CD4-positive, alpha-beta memory T cell (primary cell): ENCODE measurements around the gene LINC01488. TPM values are rescaled to one million over a fixed set of nuclear protein-coding genes. Genes with fewer than 3 reads are reported as not detected.

Experiments
- CTCF ChIA-PET: fragments of 350-600 bp; sonication (Branson Sonifier 250); formaldehyde crosslinking; loops from one replicate; lab custom pipeline; 2021; ENCODE audit warnings: inconsistent platforms; ENCODE audit not compliant: partially characterized antibody; lab: Charles Lee
- POLR2A ChIA-PET: fragments of 350-600 bp; sonication (Branson Sonifier 250); formaldehyde crosslinking; loops from one replicate; lab custom pipeline; 2021; ENCODE audit not compliant: partially characterized antibody; lab: Charles Lee
- DNase-seq, 5 donors: peaks; one replicate each; pipeline versions ENCODE4 v3.0.0 to v3.0.0-alpha.2; 2020 to 2022; ENCODE audit warnings: mixed read lengths in 1 of 5
- H3K27ac ChIP-seq: one replicate; pipeline ENCODE4 v1.7.0; 2013; ENCODE audit warnings: low read depth, low read length
- H3K27me3 ChIP-seq: 2 replicates; pipeline ENCODE4 v1.7.0; 2013; ENCODE audit warnings: mild to moderate bottlenecking, low read length, moderate library complexity; ENCODE audit not compliant: insufficient read depth
- H3K36me3 ChIP-seq: 2 replicates; pipeline ENCODE4 v1.7.0; 2013; ENCODE audit warnings: mild to moderate bottlenecking, low read length, moderate library complexity; ENCODE audit not compliant: insufficient read depth
- H3K4me1 ChIP-seq: 2 replicates; pipeline ENCODE4 v1.7.0; 2013; ENCODE audit warnings: mild to moderate bottlenecking, low read length, moderate library complexity; ENCODE audit not compliant: insufficient read depth
- H3K4me3 ChIP-seq, 2 donors: one replicate each; pipeline ENCODE4 v1.7.0; 2013; ENCODE audit warnings: low read length in 2 of 2, mild to moderate bottlenecking in 1 of 2
- H3K9me3 ChIP-seq, 2 donors: one replicate each; pipeline ENCODE4 v1.7.0; 2013; ENCODE audit warnings: low read length in 2 of 2, control low read depth in 1 of 2; ENCODE audit not compliant: control insufficient read depth in 1 of 2
- H3K27ac Mint-ChIP-seq, 7 donors: one replicate each; pipeline ENCODE4 v1.8.0; 2020 to 2021; ENCODE audit warnings: mixed read lengths in 7 of 7, mild to moderate bottlenecking in 6 of 7, inconsistent platforms in 3 of 7, moderate library complexity in 3 of 7
- H3K27me3 Mint-ChIP-seq, 2 donors: one replicate each; pipeline ENCODE4 v1.8.0; 2020 to 2021; ENCODE audit warnings: mixed read lengths in 2 of 2
- H3K36me3 Mint-ChIP-seq, 2 donors: one replicate each; pipeline ENCODE4 v1.8.0; 2020 to 2021; ENCODE audit warnings: mixed read lengths in 2 of 2, inconsistent platforms in 1 of 2, mild to moderate bottlenecking in 1 of 2
- H3K4me1 Mint-ChIP-seq, 4 donors: one replicate each; pipeline ENCODE4 v1.8.0; 2020 to 2021; ENCODE audit warnings: mixed read lengths in 4 of 4, mild to moderate bottlenecking in 1 of 4
- H3K4me3 Mint-ChIP-seq, 8 donors: one replicate each; pipeline ENCODE4 v1.8.0; 2020 to 2021; ENCODE audit warnings: mixed read lengths in 8 of 8, mild to moderate bottlenecking in 7 of 8, moderate library complexity in 6 of 8, inconsistent platforms in 3 of 8
- H3K9me3 Mint-ChIP-seq, 8 donors: one replicate each; pipeline ENCODE4 v1.8.0; 2020 to 2021; ENCODE audit warnings: mixed read lengths in 8 of 8, mild to moderate bottlenecking in 5 of 8, inconsistent platforms in 3 of 8, moderate library complexity in 1 of 8
- intact Hi-C: fragments of 100-400 bp; cut with micrococcal nuclease; formaldehyde crosslinking; loops from one replicate; pipeline ENCODE4 v1.15.1; 2023
- polyA plus RNA-seq, 2 donors: library from polyadenylated mRNA; unstranded; fragments of 300-500 nt; fragmentation: Illumina TruSeq; gene quantifications; one replicate each; pipeline ENCODE4 v1.2.3, GENCODE V29; 2021
- total RNA-seq, 2 experiments: library from RNA; stranded (reverse); gene quantifications; one replicate each; pipeline ENCODE4 v1.2.3, GENCODE V29; 2021

Gene LINC01488
- total and polyA plus RNA-seq, 4 experiments from 2014 or later: not detected

GRCh38 chr11:69437001-69437875, 44.2 kb upstream of the LINC01488 start:
- no peaks in the 10 kb centered on the region for H3K36me3 Mint-ChIP-seq
- H3K4me3 Mint-ChIP-seq: no peak overlapping the region
- intact Hi-C loops: no loop called here
- no peaks in the 10 kb centered on the region for H3K9me3 ChIP-seq
- no peak overlapping the region for H3K27ac ChIP-seq
- peaks cover 0 to 7% of the 10 kb centered on the region in 2 donors for H3K27me3 Mint-ChIP-seq
- H3K27me3 ChIP-seq: no peaks in the 10 kb centered on the region
- H3K36me3 ChIP-seq: no peaks in the 10 kb centered on the region
- no peak overlapping the region for H3K4me3 ChIP-seq
- ChIA-PET POLR2A (no interaction called here), CTCF (no interaction called here)
- H3K9me3 Mint-ChIP-seq: no peaks in the 10 kb centered on the region
- no peaks in the 10 kb centered on the region for H3K4me1 Mint-ChIP-seq
- no peak for DNase-seq
- H3K4me1 ChIP-seq: no peaks in the 10 kb centered on the region
- H3K27ac Mint-ChIP-seq: no peak overlapping the region

DNA sequence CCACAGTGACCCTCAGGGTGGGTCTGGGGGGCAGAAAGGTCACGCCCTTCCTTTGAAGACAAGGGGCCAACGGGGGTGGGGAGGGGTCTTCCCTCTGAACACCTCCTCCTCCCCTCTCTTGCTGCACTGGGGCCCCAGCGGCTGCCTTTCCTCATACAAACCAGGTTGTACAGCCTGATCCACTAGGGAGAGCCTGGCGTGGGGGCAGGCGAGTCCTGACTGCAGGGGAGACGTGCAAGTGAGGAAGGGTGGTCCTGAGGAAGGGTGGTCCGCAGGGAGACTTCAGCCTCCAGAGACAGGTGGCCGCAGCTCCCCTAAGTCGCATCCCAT, 43.6 kb upstream of the LINC01488 start:
- Histone ChIP-seq H3K36me3 (no peaks in the 10 kb centered on the region), H3K4me1 (peaks cover 4% of the 10 kb centered on the region), H3K4me3 (no peak overlapping the region), H3K27me3 (no peaks in the 10 kb centered on the region), H3K9me3 (no peaks in the 10 kb centered on the region), H3K27ac (no peak overlapping the region)
- no peak for DNase-seq
- Mint-ChIP-seq H3K27me3 (peaks cover 0 to 7% of the 10 kb centered on the region in 2 donors), H3K4me1 (peaks cover 0 to under 1% (median under 1%) of the 10 kb centered on the region in 4 donors), H3K9me3 (no peaks in the 10 kb centered on the region), H3K4me3 (no peak overlapping the region), H3K27ac (no peak overlapping the region), H3K36me3 (no peaks in the 10 kb centered on the region)
- ChIA-PET POLR2A (no interaction called here), CTCF (no interaction called here)
- intact Hi-C loops: no loop called here

DNA sequence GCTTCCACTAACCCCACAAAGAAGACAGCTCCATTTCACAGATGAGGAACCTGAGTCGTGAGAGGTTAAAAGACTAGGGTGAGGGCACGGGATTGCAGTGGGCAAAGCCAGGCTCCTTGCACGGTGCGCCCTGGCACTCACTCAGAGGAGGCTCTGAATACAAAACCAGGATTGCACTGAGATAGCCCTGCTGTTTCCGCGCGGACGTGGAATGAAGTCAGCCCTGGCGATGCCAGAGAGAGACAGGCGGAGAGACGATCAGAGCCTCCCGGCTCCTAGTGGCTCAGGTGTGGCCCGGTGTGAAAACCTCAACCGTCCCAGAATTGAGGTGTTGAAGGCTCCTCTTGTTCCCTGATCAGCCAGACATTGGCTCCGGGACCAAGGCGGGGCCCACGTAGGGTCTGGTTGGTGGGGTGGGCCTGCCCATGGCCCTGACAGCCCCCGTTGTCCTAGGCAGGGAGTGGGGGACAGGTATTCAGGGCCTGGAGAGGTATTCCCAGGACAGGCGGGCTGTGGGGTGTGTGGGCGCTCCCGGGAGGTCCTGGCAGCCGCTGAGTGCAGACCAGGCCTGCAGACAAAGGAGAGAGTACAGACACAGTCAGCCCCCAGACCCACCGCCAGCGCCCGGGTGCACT, 43.1 kb upstream of the LINC01488 start:
- H3K4me3 ChIP-seq: no peak overlapping the region
- no peaks in the 10 kb centered on the region for H3K9me3 ChIP-seq
- ChIA-PET POLR2A (no interaction called here), CTCF (no interaction called here)
- H3K36me3 ChIP-seq: no peaks in the 10 kb centered on the region
- H3K27me3 Mint-ChIP-seq: peaks cover 0 to 5% of the 10 kb centered on the region in 2 donors
- H3K4me3 Mint-ChIP-seq: no peak overlapping the region
- H3K4me1 ChIP-seq: peaks cover 9% of the 10 kb centered on the region
- intact Hi-C loops: no loop called here
- H3K27ac ChIP-seq: no peak overlapping the region
- H3K9me3 Mint-ChIP-seq: no peaks in the 10 kb centered on the region
- H3K27ac Mint-ChIP-seq: no peak overlapping the region
- DNase-seq: no peak
- H3K27me3 ChIP-seq: no peaks in the 10 kb centered on the region
- no peaks in the 10 kb centered on the region for H3K36me3 Mint-ChIP-seq
- H3K4me1 Mint-ChIP-seq: peaks cover 0 to 6% (median 3%) of the 10 kb centered on the region in 4 donors

DNA sequence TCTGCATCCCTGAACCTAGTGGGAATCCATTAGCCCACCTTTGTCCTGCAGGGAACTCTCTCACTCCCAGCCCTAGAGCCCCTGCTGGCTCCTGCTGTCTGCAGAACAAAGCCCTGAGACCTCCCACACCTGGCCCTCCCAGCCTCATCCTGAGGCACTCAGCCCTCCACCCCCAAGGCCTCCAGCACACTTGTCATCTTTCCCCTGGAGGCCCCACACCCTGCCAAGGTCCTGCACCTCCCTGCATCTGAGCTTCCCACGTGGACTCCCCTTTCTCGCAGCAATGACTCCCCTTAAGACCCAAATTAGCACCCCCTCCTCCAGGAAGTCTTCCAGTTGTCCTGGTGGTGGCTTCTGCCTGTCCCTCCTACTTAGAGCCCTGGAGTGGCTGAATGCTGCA, 42.3 kb upstream of the LINC01488 start:
- ChIA-PET CTCF (no interaction called here), POLR2A (no interaction called here)
- H3K4me1 Mint-ChIP-seq: peaks cover 0 to 13% (median 3%) of the 10 kb centered on the region in 4 donors
- Histone ChIP-seq H3K36me3 (no peaks in the 10 kb centered on the region), H3K4me3 (no peak overlapping the region), H3K27ac (no peak overlapping the region), H3K9me3 (no peaks in the 10 kb centered on the region), H3K4me1 (peaks cover 16% of the 10 kb centered on the region), H3K27me3 (no peaks in the 10 kb centered on the region)
- H3K9me3 Mint-ChIP-seq: no peaks in the 10 kb centered on the region
- no peaks in the 10 kb centered on the region for H3K36me3 Mint-ChIP-seq
- no peak overlapping the region for H3K4me3 Mint-ChIP-seq
- peaks cover 2 to 5% of the 10 kb centered on the region in 2 donors for H3K27me3 Mint-ChIP-seq
- intact Hi-C loops: no loop called here
- H3K27ac Mint-ChIP-seq: no peak overlapping the region
- no peak for DNase-seq

GRCh38 chr11:69439651-69440464, 41.6 kb upstream of the LINC01488 start:
- no peak overlapping the region for H3K4me3 Mint-ChIP-seq
- H3K27ac Mint-ChIP-seq: no peak overlapping the region
- POLR2A ChIA-PET: no interaction called here
- CTCF ChIA-PET: no interaction called here
- no peak for DNase-seq
- H3K9me3 ChIP-seq: no peaks in the 10 kb centered on the region
- no peaks in the 10 kb centered on the region for H3K36me3 Mint-ChIP-seq
- H3K9me3 Mint-ChIP-seq: no peaks in the 10 kb centered on the region
- no peaks in the 10 kb centered on the region for H3K36me3 ChIP-seq
- no peaks in the 10 kb centered on the region for H3K27me3 ChIP-seq
- H3K4me1 ChIP-seq: peaks cover 17% of the 10 kb centered on the region
- H3K27ac ChIP-seq: no peak overlapping the region
- H3K4me3 ChIP-seq: no peak overlapping the region
- peaks cover 0 to 16% (median 3%) of the 10 kb centered on the region in 4 donors for H3K4me1 Mint-ChIP-seq
- H3K27me3 Mint-ChIP-seq: peaks cover 2 to 5% of the 10 kb centered on the region in 2 donors
- intact Hi-C loops: no loop called here

DNA sequence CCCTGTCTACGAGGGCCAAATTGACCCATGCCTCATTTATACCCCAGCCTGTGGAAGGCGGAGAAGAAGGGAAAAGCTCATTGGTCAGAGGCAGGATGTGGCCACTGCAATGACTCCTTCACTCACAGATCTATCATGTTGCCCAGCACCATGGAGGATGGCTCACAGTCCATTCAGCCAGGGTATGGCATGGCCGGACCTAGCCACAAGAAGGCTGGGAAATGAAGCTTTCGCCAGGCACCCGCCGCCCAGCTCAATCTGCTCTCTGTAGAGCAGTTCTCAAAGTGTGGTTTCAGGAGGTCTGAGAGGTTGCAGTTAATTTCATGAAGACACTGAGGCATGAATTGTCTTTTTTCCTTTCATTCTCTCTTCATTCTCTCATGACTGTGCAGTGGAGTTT, 40.6 kb upstream of the LINC01488 start:
- Histone ChIP-seq H3K4me1 (peaks cover 17% of the 10 kb centered on the region), H3K9me3 (no peaks in the 10 kb centered on the region), H3K4me3 (no peak overlapping the region), H3K27ac (no peak overlapping the region), H3K27me3 (no peaks in the 10 kb centered on the region), H3K36me3 (no peaks in the 10 kb centered on the region)
- intact Hi-C loops: no loop called here
- no peak for DNase-seq
- no peaks in the 10 kb centered on the region for H3K9me3 Mint-ChIP-seq
- CTCF ChIA-PET: no interaction called here
- no peak overlapping the region for H3K4me3 Mint-ChIP-seq
- H3K27ac Mint-ChIP-seq: no peak overlapping the region
- H3K36me3 Mint-ChIP-seq: no peaks in the 10 kb centered on the region
- POLR2A ChIA-PET: interaction anchor here (0.6 kb wide), 1 partner anchor 144 kb away, joined by 3 read pairs; no protein-coding TSS in a partner anchor
- H3K27me3 Mint-ChIP-seq: peaks cover 0 to 5% of the 10 kb centered on the region in 2 donors
- peaks cover 0 to 16% (median 3%) of the 10 kb centered on the region in 4 donors for H3K4me1 Mint-ChIP-seq
